HCEC 1CT (cell line): ENCODE data around the gene VMAC.
"Not testable (repeated sequence)": the region's sequence is repeated elsewhere in the genome, so short reads cannot be mapped to it uniquely, and the experiment has no call there.

ENCODE experiments used
- DNase-seq: peaks from one replicate; pipeline ENCODE4 v3.0.0-alpha.2; 2017

Gene VMAC

GRCh38 chr19:5904352-5905113, at the start of gene VMAC:
Gene VMAC, plus strand, starts transcription at chr19:5904872. Its CDS starts 19 bp downstream, at chr19:5904891.
- DNase-seq: peak; percentile 100

- DNase-seq: not testable (repeated sequence)
These were observed 49.5 kb upstream of the VMAC start for GRCh38 chr19:5855151-5855550.

- DNase-seq: no peak
These were observed 47.2 kb upstream of the VMAC start for GRCh38 chr19:5857203-5858081.

GRCh38 chr19:5863030-5863665, 41.5 kb upstream of the VMAC start:
- no peak for DNase-seq

- DNase-seq: no peak
These were observed 40.5 kb upstream of the VMAC start for GRCh38 chr19:5864013-5864720.

- DNase-seq: no peak
These were observed 39.8 kb upstream of the VMAC start for GRCh38 chr19:5864725-5865486.

- no peak for DNase-seq
These were observed 38.9 kb upstream of the VMAC start for GRCh38 chr19:5865772-5866171.

- DNase-seq: no peak
These were observed 37.2 kb upstream of the VMAC start for GRCh38 chr19:5867201-5868136.

- DNase-seq: no peak
These were observed 33.7 kb upstream of the VMAC start for GRCh38 chr19:5870986-5871394.

- DNase-seq: no peak
These were observed 31.0 kb upstream of the VMAC start for GRCh38 chr19:5873617-5874199.

GRCh38 chr19:5874496-5874895, 30.2 kb upstream of the VMAC start:
- DNase-seq: peak; percentile 80

- no peak for DNase-seq
These were observed 27.2 kb upstream of the VMAC start for GRCh38 chr19:5877427-5877826.

GRCh38 chr19:5877882-5878281, 26.8 kb upstream of the VMAC start:
- no peak for DNase-seq

GRCh38 chr19:5880196-5880595, 24.5 kb upstream of the VMAC start:
- no peak for DNase-seq

- DNase-seq: peak; percentile 48
These were observed 24.0 kb upstream of the VMAC start for GRCh38 chr19:5880604-5881078.

- no peak for DNase-seq
These were observed 23.0 kb upstream of the VMAC start for GRCh38 chr19:5881543-5882299.

GRCh38 chr19:5882421-5882968, 22.2 kb upstream of the VMAC start:
- peak; percentile 40 for DNase-seq

GRCh38 chr19:5883157-5883873, 21.4 kb upstream of the VMAC start:
- not testable (repeated sequence) for DNase-seq
